GM12865 (cell line): ENCODE results near the gene FBRSL1.

Source experiments
- DNase-seq: peaks from one replicate; pipeline ENCODE4 v3.0.0; 2010; ENCODE audit warnings: low read depth
- H3K4me3 ChIP-seq: 2 replicates; pipeline ENCODE4 v1.5.1; 2011; ENCODE audit warnings: mild to moderate bottlenecking, low read depth, low read length, control low read depth
- CTCF ChIP-seq: IDR thresholded peaks from 2 replicates; pipeline ENCODE4 v1.5.1; 2011; ENCODE audit warnings: low read length, control low read depth, low read depth, inconsistent platforms; ENCODE audit not compliant: insufficient read depth; ENCODE audit errors: missing control alignments

FBRSL1 gene

GRCh38 chr12:132507656-132508490 is 17.9 kb downstream of the FBRSL1 start:
- no peak for TF ChIP-seq CTCF
- no peak for DNase-seq
- no peak overlapping the region for H3K4me3 ChIP-seq

DNA sequence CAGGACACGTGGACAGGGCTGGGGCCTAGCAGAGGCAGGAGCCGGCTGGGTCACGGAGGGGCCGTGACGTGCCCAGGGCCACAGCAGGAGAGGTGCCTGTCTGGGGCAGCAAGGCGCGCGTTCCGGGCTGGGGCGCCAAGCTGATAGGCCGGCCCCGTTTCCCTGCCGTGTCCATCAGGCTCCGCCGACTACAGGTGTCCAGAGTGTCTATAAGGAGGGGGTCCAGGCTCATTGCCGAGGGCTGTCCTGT is 18.5 kb downstream of the FBRSL1 start:
- TF ChIP-seq CTCF, result no peak
- no peak overlapping the region for H3K4me3 ChIP-seq
- DNase-seq, result no peak

GRCh38 chr12:132508860-132509732 is 19.1 kb downstream of the FBRSL1 start:
- DNase-seq, result no peak
- H3K4me3 ChIP-seq, result no peak overlapping the region
- no peak for TF ChIP-seq CTCF

GRCh38 chr12:132510111-132510724 is 20.3 kb downstream of the FBRSL1 start:
- TF ChIP-seq CTCF, result no peak
- no peak for DNase-seq
- H3K4me3 ChIP-seq, result no peak overlapping the region

DNA sequence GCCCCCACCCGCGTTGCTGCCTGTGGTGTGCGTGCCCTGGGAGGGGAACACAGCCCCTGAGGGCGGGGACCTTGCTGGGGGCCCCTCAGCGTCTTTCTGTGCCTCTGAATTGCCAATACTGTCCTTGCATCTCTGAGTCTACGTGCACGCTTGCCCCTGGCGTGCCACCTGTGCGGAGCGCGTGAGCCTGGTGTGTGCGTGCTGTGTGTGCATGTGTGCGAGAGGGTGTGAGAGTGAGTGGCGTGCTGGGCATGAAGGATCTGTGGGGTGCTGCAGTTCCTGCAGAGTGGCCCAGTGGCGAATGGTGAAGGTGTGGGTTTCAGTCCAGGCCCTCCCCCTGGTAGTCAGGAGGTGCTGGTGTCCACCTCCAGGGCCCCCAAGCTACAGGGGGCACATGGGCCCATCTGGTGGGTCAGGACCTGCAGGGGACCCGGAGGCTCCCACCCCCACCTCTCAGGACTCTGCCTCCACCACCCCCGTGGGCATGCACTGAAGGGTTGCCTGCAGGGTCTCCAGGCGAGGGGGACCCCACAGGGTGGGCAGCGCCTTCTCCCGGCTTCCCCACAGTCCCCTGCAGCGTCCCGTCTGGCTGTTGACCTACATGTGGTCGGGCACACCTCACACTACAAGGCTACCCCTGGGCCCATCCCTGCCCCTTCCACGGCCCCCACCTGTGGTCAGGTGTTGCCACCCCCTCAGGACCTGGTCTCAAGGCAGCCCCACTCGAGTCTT is 21.0 kb downstream of the FBRSL1 start:
- no peak for TF ChIP-seq CTCF
- DNase-seq, result no peak
- H3K4me3 ChIP-seq, result no peak overlapping the region

GRCh38 chr12:132511516-132512196 is 21.7 kb downstream of the FBRSL1 start:
- H3K4me3 ChIP-seq, result no peak overlapping the region
- TF ChIP-seq CTCF, result no peak
- no peak for DNase-seq
